Fibroblast of lung (primary cell): Measurements from ENCODE around the gene IFITM5. TPM values are rescaled to one million over a fixed set of nuclear protein-coding genes. Genes with fewer than 3 reads are reported as not detected.
A peak's percentile ranks its signal among the peaks of the same experiment; 100 is the strongest.

ENCODE experiments used
- DNase-seq, 2 donors: peaks; one replicate each; pipeline versions ENCODE4 v3.0.0 to v3.0.0-alpha.2; 2010; ENCODE audit warnings: low read depth in 2 of 2
- H2AFZ ChIP-seq: 2 replicates; pipeline ENCODE4 v1.5.1; 2012; ENCODE audit warnings: low read length, control low read depth, inconsistent platforms
- H3K27ac ChIP-seq: 2 replicates; pipeline ENCODE4 v1.5.1; 2011; ENCODE audit warnings: low read length, control low read depth; ENCODE audit not compliant: insufficient read depth
- H3K27me3 ChIP-seq: 2 replicates; pipeline ENCODE4 v1.5.1; 2011; ENCODE audit warnings: mild to moderate bottlenecking, low read length; ENCODE audit not compliant: control insufficient read depth, insufficient read depth
- H3K36me3 ChIP-seq: 2 replicates; pipeline ENCODE4 v1.5.1; 2011; ENCODE audit warnings: low read length; ENCODE audit not compliant: control insufficient read depth, insufficient read depth
- H3K4me1 ChIP-seq: 2 replicates; pipeline ENCODE4 v1.5.1; 2011; ENCODE audit warnings: low read length; ENCODE audit not compliant: control insufficient read depth, insufficient read depth; ENCODE audit errors: extremely low read depth
- H3K4me2 ChIP-seq: 2 replicates; pipeline ENCODE4 v1.5.1; 2011; ENCODE audit warnings: low read length, control low read depth; ENCODE audit not compliant: insufficient read depth; ENCODE audit errors: extremely low read depth
- H3K4me3 ChIP-seq, 4 experiments: fragments of 200-600 bp in 1 of 4; sonication (generic) in 1 of 4; replicated peaks in 1 of 4; 2 replicates each; pipeline ENCODE4 v1.5.1; 2011 to 2016; ENCODE audit warnings: low read length in 4 of 4, low read depth in 3 of 4, mild to moderate bottlenecking in 3 of 4, control low read depth in 2 of 4, inconsistent platforms in 1 of 4, mixed read lengths in 1 of 4; ENCODE audit not compliant: insufficient read depth in 1 of 4; ENCODE audit errors: control extremely low read depth in 1 of 4
- H3K79me2 ChIP-seq: 2 replicates; pipeline ENCODE4 v1.5.1; 2012; ENCODE audit warnings: mild to moderate bottlenecking, low read length, inconsistent platforms; ENCODE audit not compliant: control insufficient read depth, insufficient read depth
- H3K9ac ChIP-seq: 2 replicates; pipeline ENCODE4 v1.5.1; 2011; ENCODE audit warnings: mild to moderate bottlenecking, low read length, control low read depth; ENCODE audit not compliant: insufficient read depth
- H3K9me3 ChIP-seq: 2 replicates; pipeline ENCODE4 v1.5.1; 2012; ENCODE audit warnings: low read depth, low read length; ENCODE audit not compliant: control insufficient read depth, insufficient read depth
- H4K20me1 ChIP-seq: 2 replicates; pipeline ENCODE4 v1.5.1; 2011; ENCODE audit warnings: low read length; ENCODE audit not compliant: control insufficient read depth, insufficient read depth; ENCODE audit errors: extremely low read depth
- EZH2 ChIP-seq: IDR thresholded peaks from 2 replicates; pipeline ENCODE4 v1.5.1; 2012; ENCODE audit warnings: low read length, control low read depth, mild to moderate bottlenecking; ENCODE audit errors: missing control alignments
- polyA plus RNA-seq, 2 donors: library from polyadenylated mRNA; depleted of rRNA in 1 of 2; stranded (reverse) in 1 of 2; unstranded in 1 of 2; fragments of >200 nt; gene quantifications; 2 replicates each; pipeline ENCODE4 v1.2.1, GENCODE V29; 2011 to 2012; ENCODE audit warnings: missing spikeins in 1 of 2
- total RNA-seq: library from RNA; depleted of rRNA; stranded (reverse); fragments of >200 nt; gene quantifications from 2 replicates; pipeline ENCODE4 v1.2.1, GENCODE V29; 2014
- TF ChIP-seq, protein P1 (sequence below), 2 donors: IDR thresholded peaks in 1 of 2; conservative IDR thresholded peaks in 1 of 2; 1 replicate in 1 of 2; 2 replicates in 1 of 2; pipeline ENCODE4 v1.5.1; 2011 to 2012; ENCODE audit warnings: low read length in 2 of 2, control low read depth in 1 of 2, inconsistent platforms in 1 of 2, low read depth in 1 of 2, mild to moderate bottlenecking in 1 of 2

IFITM5 gene
- total and polyA plus RNA-seq, 2 donors (not counting 1 experiment from before 2014, with no cell fraction given) = 0.50 TPM; not detected in 1

GRCh38 chr11:299951-300735 lies 817 bp upstream of the IFITM5 start:
- DNase-seq = no peak
- Histone ChIP-seq H3K9me3 (no peaks in the 10 kb centered on the region), H3K4me2 (no peak overlapping the region), H3K27me3 (peaks cover 8% of the 10 kb centered on the region), H3K9ac (no peak overlapping the region), H3K4me1 (peaks cover 3% of the 10 kb centered on the region), H3K36me3 (no peaks in the 10 kb centered on the region), H2AFZ (no peak overlapping the region), H3K79me2 (no peaks in the 10 kb centered on the region), H3K27ac (no peak overlapping the region), H4K20me1 (no peaks in the 10 kb centered on the region), H3K4me3 (no peak overlapping the region)
- TF ChIP-seq, protein P1, sequence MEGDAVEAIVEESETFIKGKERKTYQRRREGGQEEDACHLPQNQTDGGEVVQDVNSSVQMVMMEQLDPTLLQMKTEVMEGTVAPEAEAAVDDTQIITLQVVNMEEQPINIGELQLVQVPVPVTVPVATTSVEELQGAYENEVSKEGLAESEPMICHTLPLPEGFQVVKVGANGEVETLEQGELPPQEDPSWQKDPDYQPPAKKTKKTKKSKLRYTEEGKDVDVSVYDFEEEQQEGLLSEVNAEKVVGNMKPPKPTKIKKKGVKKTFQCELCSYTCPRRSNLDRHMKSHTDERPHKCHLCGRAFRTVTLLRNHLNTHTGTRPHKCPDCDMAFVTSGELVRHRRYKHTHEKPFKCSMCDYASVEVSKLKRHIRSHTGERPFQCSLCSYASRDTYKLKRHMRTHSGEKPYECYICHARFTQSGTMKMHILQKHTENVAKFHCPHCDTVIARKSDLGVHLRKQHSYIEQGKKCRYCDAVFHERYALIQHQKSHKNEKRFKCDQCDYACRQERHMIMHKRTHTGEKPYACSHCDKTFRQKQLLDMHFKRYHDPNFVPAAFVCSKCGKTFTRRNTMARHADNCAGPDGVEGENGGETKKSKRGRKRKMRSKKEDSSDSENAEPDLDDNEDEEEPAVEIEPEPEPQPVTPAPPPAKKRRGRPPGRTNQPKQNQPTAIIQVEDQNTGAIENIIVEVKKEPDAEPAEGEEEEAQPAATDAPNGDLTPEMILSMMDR (conservative IDR thresholded peaks at IDR 0.05 in 1 of 2, IDR thresholded peaks at IDR 0.05 in 1 of 2; ENCODE audit: low read depth in 1 of 2, low read length in 2 of 2) = peak; percentile 11 to 32
- TF ChIP-seq EZH2 = no peak

DNA sequence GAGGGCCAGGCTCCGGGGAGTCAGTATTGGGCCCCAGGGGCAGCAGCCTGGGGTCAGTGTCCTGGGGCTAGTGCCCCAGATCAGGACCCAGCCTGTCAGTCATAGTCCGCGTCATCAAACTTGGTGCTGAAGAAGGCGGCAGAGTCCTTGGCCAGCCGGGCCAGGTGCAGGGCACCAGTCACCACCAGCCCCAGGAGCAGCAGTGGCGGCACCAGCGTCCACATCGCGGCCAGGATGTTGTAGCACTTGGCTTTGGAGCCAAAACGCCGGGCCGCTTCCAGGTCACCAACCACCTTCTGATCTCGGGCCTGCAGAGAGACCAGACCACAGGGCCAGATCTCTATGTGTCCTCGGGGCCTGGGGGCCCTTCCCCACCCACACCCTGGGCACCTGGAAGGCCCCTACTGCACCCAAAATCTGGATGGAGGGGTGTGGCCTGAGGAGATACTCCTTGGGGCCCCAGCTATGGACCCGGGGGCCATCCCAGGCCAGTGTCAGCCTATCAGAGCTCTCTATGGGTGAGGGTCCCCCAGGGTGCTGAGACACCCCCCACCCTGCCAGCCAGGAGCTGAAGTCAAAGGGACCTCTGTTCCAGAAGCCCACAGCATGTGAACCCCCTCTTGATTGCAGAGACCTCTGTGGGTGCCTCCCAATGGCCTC lies 790 bp downstream of the IFITM5 start:
- H3K36me3 ChIP-seq = no peaks in the 10 kb centered on the region
- DNase-seq = no peak
- H4K20me1 ChIP-seq = no peaks in the 10 kb centered on the region
- no peak overlapping the region for H3K27ac ChIP-seq
- no peak overlapping the region for H2AFZ ChIP-seq
- H3K9me3 ChIP-seq = no peaks in the 10 kb centered on the region
- H3K4me2 ChIP-seq = no peak overlapping the region
- no peak overlapping the region for H3K4me3 ChIP-seq
- peaks cover 8% of the 10 kb centered on the region for H3K27me3 ChIP-seq
- no peak overlapping the region for H3K9ac ChIP-seq
- no peaks in the 10 kb centered on the region for H3K79me2 ChIP-seq
- TF ChIP-seq, protein P1 (conservative IDR thresholded peaks at IDR 0.05 in 1 of 2, IDR thresholded peaks at IDR 0.05 in 1 of 2; ENCODE audit: low read depth in 1 of 2, low read length in 2 of 2) = no peak
- TF ChIP-seq EZH2 = no peak
- H3K4me1 ChIP-seq = peaks cover 3% of the 10 kb centered on the region

- Histone ChIP-seq H3K36me3 (no peaks in the 10 kb centered on the region), H3K79me2 (no peaks in the 10 kb centered on the region), H3K4me2 (no peak overlapping the region), H2AFZ (no peak overlapping the region), H4K20me1 (no peaks in the 10 kb centered on the region), H3K27me3 (peaks cover 8% of the 10 kb centered on the region), H3K4me1 (peaks cover 3% of the 10 kb centered on the region), H3K9me3 (no peaks in the 10 kb centered on the region), H3K4me3 (no peak overlapping the region), H3K9ac (no peak overlapping the region), H3K27ac (no peak overlapping the region)
- TF ChIP-seq, protein P1 (conservative IDR thresholded peaks at IDR 0.05 in 1 of 2, IDR thresholded peaks at IDR 0.05 in 1 of 2; ENCODE audit: low read depth in 1 of 2, low read length in 2 of 2) = no peak
- TF ChIP-seq EZH2 = no peak
- DNase-seq = no peak
These were observed 1.5 kb downstream of the IFITM5 start for GRCh38 chr11:297586-298405.
